Stimulated activated CD4-positive, alpha-beta T cell treated with anti-CD3 and anti-CD28 coated beads, TNF-alpha, amount 100 ng/mL, for 48 hours (primary cell): ENCODE data around the gene STRADA.
A peak's percentile ranks its signal among the peaks of the same experiment; 100 is the strongest.

Experiments used
- DNase-seq, 3 donors: peaks; one replicate each; pipeline ENCODE4 v3.0.0-alpha.2; 2020; ENCODE audit warnings: low read depth in 3 of 3

The STRADA gene, protein sequence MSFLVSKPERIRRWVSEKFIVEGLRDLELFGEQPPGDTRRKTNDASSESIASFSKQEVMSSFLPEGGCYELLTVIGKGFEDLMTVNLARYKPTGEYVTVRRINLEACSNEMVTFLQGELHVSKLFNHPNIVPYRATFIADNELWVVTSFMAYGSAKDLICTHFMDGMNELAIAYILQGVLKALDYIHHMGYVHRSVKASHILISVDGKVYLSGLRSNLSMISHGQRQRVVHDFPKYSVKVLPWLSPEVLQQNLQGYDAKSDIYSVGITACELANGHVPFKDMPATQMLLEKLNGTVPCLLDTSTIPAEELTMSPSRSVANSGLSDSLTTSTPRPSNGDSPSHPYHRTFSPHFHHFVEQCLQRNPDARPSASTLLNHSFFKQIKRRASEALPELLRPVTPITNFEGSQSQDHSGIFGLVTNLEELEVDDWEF

DNA sequence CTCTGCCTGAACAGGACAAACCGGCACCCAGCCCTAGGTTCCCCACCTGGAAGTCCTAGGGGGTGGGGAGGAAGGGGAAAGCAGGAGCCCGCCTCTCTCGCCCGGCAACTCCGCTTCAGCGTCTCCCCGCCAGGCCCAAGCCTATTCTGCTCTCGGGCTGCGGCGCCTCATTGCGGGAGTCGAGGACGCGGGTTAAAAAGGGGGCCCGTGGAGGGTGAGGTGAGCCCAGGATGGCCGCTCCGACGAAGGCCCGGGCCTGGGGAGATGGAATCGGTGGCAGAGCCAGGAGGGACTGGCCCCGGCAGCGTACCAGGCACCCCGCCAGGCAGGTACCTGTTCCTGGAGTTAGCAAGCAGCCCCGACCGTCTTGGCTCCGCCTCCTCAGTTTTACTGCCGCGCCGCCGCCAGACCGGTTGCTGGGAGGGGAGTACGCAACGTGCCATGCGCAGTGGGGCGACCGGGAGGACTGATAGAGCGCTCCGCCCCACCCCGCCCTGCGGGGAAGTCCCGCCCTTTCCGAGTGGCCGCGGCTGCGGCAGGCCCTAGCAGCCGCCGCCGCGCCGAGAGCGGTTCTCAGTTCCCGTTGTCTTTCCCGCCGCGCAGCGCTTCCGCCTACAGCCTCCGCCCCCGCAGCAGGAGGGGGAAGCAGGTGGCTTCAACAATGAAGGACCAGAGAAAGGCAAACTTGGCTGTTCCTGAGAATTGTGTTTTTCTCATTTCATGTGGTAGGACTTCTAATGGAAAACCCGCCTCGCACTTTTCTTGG is at the start of gene STRADA:
Gene STRADA, minus strand, starts transcription at position 392 of the 766 bp plus-strand sequence. CDS start 13,430 bp downstream, outside the sequence.
- peak; percentile 96 to 99 (median 98) for DNase-seq

DNA sequence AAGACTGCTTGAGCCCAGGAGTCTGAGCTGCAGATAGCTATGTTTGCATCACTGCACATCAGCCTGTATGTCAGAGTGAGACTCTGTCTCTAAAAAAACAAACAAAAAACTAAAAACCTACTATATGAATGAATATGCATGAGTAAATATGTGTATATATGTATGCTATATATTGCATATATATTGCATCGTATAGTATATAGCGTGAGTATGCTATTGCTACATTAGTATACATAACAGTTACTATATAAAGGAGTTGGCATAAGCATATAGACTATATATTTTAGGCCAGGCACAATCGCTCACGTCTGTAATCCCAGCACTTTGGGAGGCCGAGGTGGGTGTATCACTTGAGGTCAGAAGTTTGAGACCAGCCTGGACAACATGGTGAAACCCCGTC is 48.5 kb upstream of the STRADA start:
- DNase-seq: no peak

DNA sequence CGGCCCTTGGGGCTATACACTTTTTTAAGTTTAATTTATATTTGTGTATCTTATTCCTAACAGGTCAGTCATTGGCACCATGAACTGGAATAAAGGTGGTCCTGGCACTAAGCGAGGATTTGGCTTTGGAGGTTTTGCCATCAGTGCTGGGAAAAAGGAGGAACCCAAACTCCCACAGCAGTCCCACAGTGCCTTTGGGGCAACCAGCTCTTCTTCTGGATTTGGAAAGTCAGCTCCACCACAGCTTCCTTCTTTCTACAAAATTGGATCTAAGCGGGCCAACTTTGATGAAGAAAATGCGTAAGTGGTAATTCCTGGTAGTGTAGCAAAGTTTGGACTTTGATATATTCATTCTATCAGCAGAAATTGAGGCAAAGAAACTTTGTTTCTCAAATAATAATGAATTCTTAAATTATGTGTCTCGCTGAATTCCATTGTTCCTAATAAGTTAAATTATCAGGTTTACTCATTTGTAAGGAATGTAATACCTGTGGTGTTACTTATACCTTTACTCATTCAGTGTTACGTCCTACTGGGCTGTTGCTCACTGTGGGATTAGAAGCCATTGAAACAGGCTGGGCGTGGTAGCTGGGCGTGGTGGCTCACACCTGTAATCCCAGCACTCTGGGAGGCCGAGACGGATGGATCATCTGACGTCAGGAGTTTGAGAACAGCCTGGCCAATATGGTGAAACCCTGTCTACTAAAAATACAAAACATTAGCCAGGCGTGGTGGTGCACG is 45.5 kb upstream of the STRADA start:
- no peak for DNase-seq

DNA sequence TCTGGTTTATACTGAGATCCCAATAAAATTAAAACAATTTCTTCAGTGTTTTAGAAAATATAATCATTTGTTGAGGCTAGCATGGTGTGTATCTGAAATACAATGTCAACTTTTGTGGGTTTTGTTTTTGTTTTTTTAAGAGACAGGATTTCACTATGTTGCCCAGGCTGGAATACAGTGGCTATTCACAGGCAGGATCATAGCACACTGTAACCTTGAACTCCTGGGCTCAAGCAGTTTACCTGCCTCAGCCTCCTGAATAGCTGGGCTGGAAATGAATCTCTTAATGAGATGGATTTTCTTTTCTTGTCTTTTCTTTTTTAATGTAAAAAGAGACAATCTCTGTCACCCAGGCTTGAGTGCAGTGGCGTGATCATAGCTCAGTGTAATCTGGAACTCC is 44.5 kb upstream of the STRADA start:
- DNase-seq: no peak

DNA sequence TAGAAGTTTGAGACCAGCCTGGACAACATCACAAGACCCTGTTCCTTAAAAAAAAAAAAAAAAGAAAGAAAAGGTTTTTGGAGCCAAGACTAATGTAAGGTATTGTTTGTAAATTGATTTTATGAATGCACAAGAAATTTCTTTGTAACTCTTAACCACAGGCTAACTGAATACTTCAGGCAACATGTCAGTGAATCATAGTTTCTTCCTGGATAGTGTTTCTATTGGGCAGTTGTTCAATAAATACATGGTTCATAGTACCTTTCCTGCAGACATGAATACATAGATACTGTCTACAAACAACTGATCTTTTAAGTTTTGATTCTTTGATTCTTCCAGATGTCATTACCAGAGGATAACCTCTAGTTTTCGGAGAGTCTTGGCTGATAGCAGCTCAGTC is 44.0 kb upstream of the STRADA start:
- no peak for DNase-seq

DNA sequence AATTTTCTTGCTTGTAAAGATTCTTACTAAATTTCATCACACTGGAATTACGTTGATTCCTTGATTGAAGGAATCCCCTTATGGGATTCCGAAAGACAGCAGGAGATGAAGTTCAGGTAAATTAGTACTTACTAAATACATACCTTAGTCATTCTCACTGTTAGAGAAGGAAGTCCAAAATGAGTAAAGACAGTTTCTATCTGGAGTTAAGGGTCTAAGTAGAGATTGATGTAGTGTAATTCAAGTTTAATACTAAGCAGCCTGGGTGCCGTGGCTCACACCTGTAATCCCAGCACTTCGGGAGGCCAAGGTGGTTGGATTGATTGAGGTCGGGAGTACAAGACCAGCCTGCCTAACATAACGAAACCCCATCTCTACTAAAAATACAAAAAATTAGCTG is 41.9 kb upstream of the STRADA start:
- no peak for DNase-seq

DNA sequence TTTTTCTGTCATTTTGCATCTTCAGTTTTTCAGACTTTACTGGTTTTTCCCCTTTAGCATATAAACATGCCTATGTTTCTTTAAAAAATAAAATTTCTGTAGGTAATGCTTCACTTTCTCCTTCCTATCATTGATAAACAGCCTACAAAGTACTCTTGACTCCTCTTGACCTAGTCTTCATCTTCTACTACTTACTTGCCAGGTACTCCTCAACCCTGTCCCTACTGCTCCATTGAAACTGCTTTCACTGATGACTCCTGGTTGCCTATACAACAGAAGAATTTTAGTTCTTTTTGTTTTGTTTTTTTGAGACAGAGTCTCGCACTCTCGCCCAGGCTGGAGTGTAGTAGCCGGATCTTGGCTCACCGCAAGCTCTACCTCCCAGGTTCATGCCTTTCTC is 39.3 kb upstream of the STRADA start:
- no peak for DNase-seq

DNA sequence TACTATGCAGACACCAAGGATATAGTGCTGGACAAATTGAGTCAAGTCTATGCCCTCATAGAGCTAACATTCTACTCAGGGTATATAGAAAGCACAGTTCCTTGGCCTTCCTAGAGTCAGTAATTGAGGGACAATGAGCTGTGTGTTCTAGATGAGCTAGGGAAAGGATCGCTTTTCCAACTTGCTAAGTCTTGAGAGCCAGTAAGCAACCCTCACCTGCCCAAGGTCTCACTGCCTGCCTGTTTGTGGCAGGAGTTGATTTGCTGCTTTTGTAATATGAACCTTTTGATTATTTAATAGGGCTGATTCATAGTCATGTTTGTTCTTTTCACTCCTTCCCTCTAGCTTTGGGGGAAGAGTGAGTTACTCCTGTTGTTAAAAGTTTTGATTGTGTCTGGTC is 38.9 kb upstream of the STRADA start:
- DNase-seq: no peak

DNA sequence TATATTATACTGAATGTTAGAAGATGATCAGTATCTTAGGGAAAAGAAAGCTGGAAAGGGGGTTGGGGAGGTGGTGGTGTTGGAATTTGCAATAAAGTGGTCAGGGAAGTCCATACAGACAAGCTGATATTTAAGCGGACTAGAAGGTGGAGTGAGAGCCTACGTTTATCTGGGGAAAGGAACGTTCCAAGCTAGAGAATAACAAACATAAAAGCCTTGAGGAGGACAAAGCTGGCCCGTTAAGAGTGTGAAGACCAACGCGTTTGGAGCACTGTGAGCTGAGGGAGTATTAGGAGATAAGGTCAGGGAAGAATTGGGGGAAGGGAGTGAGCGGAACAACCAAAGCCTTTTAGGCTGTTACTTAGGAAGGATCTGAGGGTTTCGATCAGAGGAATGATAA is 33.8 kb upstream of the STRADA start:
- no peak for DNase-seq

DNA sequence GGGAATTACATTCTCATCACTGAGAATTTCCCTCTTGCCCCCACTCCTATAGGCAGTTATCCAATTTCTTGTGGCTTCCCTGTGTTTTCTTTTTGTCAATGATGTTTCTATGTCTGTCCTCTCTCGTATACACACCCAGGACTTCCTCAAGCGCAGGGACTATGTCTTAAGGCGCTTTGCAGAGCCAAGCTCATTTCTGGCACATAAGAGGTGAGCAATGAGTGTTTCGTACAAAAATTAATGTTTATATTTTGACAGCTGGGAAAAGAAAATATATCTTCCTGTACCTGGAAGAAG is 33.3 kb upstream of the STRADA start:
- DNase-seq: no peak

DNA sequence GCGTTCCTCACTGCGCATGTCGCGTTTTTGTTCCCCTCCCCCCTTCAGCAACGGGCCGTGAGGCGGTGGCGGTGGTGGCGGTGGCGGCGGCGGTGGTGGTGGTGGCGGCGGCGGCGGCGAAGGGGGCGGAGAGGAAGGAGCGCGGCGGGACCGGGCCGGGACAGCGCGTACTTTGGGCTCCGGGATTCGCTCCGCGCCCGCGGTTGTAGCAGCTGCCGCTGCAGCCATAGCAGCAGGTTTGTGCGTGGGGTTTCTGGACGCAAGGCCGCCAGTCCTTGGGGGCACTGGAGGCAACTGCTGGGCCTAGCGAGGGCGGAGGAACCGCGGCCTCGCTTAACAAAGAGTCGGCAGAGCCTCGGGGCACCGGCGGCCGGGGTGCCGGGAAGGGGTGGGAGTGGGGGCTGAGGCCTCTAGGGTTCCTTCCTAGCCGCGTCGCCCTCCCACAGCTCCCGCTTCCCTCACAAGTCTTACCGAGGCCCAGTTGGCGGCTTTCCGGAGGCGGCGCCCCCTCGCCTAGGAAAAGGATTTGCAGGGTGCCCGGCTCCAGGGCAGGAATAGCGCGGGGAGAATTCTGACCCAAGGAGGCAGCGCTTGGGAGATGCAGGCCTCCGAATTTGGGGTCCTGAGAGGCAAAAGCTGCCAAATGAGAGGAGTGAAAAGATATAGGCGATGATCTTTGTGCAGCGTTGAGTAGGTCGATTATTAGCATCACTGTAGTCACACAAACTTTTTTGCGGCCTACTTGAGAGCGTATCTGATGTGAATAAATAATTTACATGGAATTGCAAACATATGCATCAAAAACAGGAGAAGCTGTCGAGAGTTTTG is 32.8 kb upstream of the STRADA start, which contains the start of gene DDX42:
Gene DDX42, plus strand, starts transcription at position 30 of the 828 bp plus-strand sequence. CDS start 12,880 bp downstream, outside the sequence.
- DNase-seq: peak in 2 of 3 donors; percentile 76 to 87

DNA sequence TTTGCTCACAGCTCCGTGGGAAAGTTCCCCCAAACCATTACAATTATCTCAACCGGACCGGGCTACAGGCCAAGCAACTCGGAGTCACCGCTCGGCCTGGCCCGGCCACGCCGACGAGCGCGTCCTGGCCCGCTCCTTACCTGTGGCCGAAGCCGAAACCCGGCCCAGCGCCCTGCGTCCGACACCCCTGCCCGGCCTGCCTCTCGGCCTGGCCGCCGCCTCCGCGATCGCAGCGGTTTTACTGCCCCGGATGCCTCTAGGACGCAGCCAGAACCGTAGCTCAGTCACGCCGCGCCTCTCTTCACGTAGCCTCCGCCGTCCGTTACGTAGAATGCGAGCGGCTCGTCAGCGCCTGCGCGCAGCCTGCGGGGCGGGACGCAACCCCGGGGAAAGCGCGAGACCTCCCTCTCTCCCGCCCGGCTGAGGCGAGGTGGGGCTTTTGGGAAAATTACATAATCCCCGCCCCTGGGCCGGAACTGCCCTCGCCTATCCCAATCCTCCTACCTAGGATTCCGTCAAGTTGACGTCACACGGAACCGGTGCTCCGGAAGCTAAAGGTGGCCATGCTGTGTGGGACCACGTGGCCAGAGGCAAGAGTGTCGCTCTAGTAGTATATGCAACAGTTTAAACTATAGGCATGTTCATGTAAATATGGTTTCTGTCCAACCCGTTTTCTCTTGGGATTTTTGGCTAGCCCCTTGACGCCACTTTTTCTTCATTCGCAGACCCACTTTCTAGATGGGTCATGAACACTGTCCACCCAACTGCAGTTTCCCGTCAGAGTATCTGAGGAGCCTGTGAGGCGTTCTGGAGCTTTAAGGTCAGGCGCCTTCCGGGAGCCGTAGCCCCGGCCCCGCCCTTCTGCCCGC is 31.9 kb upstream of the STRADA start, which contains the start of gene CCDC47:
Gene CCDC47, minus strand, starts transcription at position 326 of the 869 bp plus-strand sequence. CDS start 7,422 bp downstream, outside the sequence.
- peak; percentile 95 to 99 (median 95) for DNase-seq

DNA sequence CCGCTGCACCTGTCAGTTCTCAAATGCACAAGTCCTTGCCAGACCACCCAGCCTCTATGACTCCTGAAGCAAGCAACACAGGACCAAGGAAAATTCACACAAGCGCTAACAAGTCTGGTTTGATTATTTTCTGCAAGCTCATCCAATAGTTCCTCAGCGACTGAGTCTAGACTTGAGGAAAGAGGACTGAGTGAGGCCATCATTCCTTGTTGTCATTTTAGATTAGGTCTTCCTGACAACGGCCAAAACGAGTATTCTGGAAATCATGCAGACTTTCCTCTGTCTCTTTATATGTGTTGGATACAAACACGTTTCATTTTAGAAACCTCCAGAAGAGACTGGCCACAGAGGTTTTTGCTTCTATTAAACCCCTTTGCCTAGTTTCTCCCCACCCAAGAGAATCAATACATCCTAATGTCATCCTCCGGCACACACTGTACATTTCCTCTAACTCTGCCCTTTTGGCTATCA is 31.2 kb upstream of the STRADA start:
- no peak for DNase-seq

DNA sequence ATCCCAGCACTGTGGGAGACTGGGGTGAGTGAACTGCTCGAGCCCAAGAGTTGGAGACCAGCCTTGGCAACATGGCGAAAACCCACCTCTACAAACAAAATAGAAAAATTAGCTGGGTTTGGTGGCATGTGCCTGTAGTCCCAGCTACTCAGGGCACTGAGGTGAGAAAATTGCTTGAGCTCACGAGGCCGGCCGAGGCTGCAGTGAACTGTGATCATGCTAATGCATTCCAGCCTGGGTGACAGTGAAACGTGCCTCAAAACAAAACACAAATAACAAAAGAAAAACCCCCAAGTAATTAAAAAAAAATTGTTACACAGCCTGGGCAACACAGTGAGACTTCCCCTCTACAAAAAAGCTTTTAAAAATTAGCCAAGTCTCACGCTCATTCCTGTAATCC is 26.8 kb upstream of the STRADA start:
- no peak for DNase-seq

DNA sequence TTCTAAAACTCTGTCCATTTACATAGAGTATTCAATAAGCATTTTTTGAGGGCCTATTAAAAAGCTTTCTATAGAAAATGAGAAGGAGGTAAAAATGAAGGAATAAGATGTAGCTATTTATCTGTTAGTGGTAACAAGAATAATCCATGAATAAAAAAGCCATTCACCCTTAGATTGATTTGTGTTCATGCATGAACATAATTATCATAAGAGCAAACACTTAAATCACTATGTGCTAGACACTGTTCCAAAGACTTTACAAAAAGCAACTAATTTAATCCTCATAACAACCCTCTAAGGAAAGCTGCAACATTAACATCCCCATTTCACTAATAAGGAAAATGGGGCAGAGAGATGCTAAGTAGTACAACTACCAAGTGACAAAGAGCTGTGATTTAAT is 25.2 kb upstream of the STRADA start:
- no peak for DNase-seq

DNA sequence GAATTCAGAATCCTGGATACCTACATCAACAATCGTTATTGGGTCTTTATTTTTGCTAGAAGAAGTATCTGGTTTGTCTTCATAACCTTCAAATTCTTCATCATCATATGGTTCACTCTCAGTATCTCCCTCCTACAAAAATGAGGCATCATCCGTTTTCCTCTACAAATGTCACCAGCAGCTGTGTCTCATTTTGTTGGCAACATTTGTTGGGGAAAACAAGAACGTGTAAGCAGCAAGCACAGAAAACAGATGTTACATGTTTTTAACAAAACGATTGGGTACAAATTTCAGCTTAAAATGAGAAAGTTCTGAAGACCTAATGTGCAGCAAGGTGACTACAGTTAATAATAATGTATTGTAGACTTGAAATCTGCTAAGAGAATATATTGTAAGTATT is 23.1 kb upstream of the STRADA start:
- DNase-seq: no peak

DNA sequence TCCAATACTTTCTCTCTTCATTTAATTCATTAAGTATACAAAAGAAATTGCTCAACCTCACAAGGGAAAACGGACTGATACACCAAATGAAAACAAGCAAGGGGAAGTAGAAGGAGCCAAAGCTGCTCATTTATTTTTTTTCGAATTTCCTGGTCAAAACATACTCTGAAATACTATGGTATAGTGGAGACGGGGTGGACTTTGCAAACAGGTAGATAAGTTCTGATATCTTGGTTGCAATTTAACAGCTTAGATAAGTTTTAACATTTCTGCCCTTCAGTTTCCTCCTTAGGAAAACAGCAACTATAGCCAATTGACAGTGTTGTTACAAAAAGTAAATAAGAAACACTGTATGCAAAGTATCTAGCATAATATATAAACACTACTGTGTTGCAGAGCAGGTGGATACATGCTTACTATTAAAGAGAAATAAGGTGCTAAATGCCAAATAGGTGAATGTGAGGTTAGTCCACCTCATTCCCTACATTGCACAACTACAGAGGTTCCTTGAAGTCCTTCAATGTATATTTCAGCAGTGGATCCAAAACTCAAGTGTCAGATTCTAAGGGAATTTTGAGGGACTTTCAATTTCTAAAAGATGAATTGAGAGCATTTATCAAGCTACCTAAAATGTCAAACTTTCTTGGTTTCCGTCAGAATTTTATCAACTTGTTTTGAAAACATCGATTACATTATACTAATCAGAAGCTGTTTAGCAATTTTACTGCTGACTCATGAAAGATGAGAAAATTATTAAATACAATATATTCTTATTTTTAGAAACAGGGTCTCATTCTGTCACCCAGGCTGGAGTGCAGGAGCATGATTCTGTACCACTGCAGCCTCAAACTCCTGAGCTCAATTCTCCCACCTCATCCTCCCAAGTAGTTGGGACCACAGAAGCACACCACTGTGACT is 20.8 kb upstream of the STRADA start:
- no peak for DNase-seq

DNA sequence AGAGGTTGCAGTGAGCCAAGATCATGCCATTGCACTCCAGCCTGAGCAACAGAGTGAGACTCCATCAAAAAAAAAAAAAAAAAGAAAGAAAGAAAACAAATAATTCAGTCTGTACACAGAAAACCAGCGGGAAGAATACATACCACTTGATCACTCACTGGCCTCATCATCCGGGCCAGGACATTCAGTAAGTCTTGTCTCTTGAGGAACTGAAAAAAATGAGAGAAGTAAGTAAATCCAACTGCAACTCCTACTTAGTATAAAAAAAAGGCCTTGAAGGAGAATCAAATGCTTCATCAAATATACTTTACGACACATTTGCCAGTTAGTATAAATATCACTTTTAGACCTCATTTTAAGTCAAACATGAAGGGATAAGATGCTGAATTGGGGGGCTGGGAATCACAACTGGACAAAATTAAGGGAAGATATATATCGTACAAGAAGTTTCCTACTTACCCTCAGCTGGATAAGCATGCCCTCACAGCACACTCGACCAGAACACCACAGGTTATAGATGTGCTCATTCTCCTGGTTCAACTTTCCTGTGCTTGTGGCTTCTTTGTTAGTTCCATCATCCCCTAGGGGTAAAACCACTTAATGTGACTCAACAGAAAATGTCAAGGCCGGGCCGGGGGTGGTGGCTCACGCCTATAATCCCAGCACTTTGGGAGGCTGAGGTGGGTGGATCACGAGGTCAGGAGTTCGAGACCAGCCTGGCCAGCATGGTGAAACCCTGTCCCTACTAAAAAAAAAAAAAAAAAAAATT is 19.4 kb upstream of the STRADA start:
- no peak for DNase-seq
